Measurements from ENCODE around the gene CAMK1.

- TF ChIP-seq EZH2 (IDR thresholded peaks at IDR 0.05; ENCODE audit: low read length) (no peak), CTCF (optimal IDR thresholded peaks at IDR 0.05 in 1 of 3, IDR thresholded peaks at IDR 0.05 in 1 of 3, conservative IDR thresholded peaks at IDR 0.05 in 1 of 3; ENCODE audit: extremely low read depth in 1 of 3, insufficient read depth in 2 of 3, low read length in 3 of 3) (no peak)
These were observed 22.5 kb downstream of the CAMK1 start for GRCh38 chr3:9747267-9747666.
